ENCODE data around the gene PLEKHG3. TPM values are rescaled to one million over a fixed set of nuclear protein-coding genes. Genes with fewer than 3 reads are reported as not detected.

PLEKHG3 gene
- total RNA-seq, 4 donors from 2014 or later = 58.1 to 273 (median 94.7) TPM

GRCh38 chr14:64795921-64796320 lies 91.7 kb downstream of the PLEKHG3 start:
- no peaks in the 10 kb centered on the region for H3K4me1 ChIP-seq
- no peak for TF ChIP-seq POLR2A (IDR thresholded peaks at IDR 0.05)
- no peak for TF ChIP-seq CTCF (IDR thresholded peaks at IDR 0.05)
- no peak for TF ChIP-seq POLR2AphosphoS5 (IDR thresholded peaks at IDR 0.05)
- no peak for TF ChIP-seq EP300 (IDR thresholded peaks at IDR 0.05; ENCODE audit: low read depth)
- DNase-seq = no peak
- H3K4me3 ChIP-seq = no peak overlapping the region
- no peaks in the 10 kb centered on the region for H3K27me3 ChIP-seq
- H3K9me3 ChIP-seq = no peaks in the 10 kb centered on the region
- in situ Hi-C loops (cut with MboI; ENCODE audit: low pct_ligation_motif_present in 1 of 4, low pct_unique_long_range_greater_than_20kb in 1 of 4, low sequenced_read_pairs in 3 of 4) = no loop called here
- intact Hi-C loops (cut with DNase I; ENCODE audit: low total_unique reads) = no loop called here
- 69 to 100% methylated on average over 1 to 3 of the region's 3 CpGs for WGBS, 2 donors (ENCODE audit: low coverage in 1 of 2)
- no peaks in the 10 kb centered on the region for H3K36me3 ChIP-seq
- H3K27ac ChIP-seq = no peak overlapping the region

GRCh38 chr14:64796369-64796768 lies 92.1 kb downstream of the PLEKHG3 start:
- Histone ChIP-seq H3K4me3 (no peak overlapping the region), H3K36me3 (no peaks in the 10 kb centered on the region), H3K27me3 (no peaks in the 10 kb centered on the region), H3K4me1 (no peaks in the 10 kb centered on the region), H3K27ac (no peak overlapping the region), H3K9me3 (no peaks in the 10 kb centered on the region)
- TF ChIP-seq CTCF (IDR thresholded peaks at IDR 0.05) (no peak), EP300 (IDR thresholded peaks at IDR 0.05; ENCODE audit: low read depth) (no peak), POLR2A (IDR thresholded peaks at IDR 0.05) (no peak), POLR2AphosphoS5 (IDR thresholded peaks at IDR 0.05) (no peak)
- WGBS, 2 donors (ENCODE audit: low coverage in 1 of 2) = 92% methylated on average over 11 of the region's 11 CpGs; no CpG with 5 or more reads in 1 of the 2 donors
- DNase-seq = no peak
- in situ Hi-C loops (cut with MboI; ENCODE audit: low pct_ligation_motif_present in 1 of 4, low pct_unique_long_range_greater_than_20kb in 1 of 4, low sequenced_read_pairs in 3 of 4) (no loop called here), intact Hi-C loops (cut with DNase I; ENCODE audit: low total_unique reads) (no loop called here)

- Histone ChIP-seq H3K27ac (no peak overlapping the region), H3K36me3 (no peaks in the 10 kb centered on the region), H3K9me3 (no peaks in the 10 kb centered on the region), H3K4me3 (no peak overlapping the region), H3K27me3 (no peaks in the 10 kb centered on the region), H3K4me1 (no peaks in the 10 kb centered on the region)
- in situ Hi-C loops (cut with MboI; ENCODE audit: low pct_ligation_motif_present in 1 of 4, low pct_unique_long_range_greater_than_20kb in 1 of 4, low sequenced_read_pairs in 3 of 4) (no loop called here), intact Hi-C loops (cut with DNase I; ENCODE audit: low total_unique reads) (no loop called here)
- no peak for DNase-seq
- 97% methylated on average over 10 of the region's 10 CpGs; no CpG with 5 or more reads in 1 of the 2 donors for WGBS, 2 donors (ENCODE audit: low coverage in 1 of 2)
- TF ChIP-seq CTCF (IDR thresholded peaks at IDR 0.05) (no peak), POLR2AphosphoS5 (IDR thresholded peaks at IDR 0.05) (no peak), POLR2A (IDR thresholded peaks at IDR 0.05) (no peak), EP300 (IDR thresholded peaks at IDR 0.05; ENCODE audit: low read depth) (no peak)
Observed at GRCh38 chr14:64799555-64799954, 95.3 kb downstream of the PLEKHG3 start.

Other genes with a start within 250 kb of the PLEKHG3 start
- gene AKAP5, start 238.9 kb upstream of the PLEKHG3 start, total RNA-seq = 1 to 10 TPM in 3 of 4 donors, under 1 TPM in 1; 1.00 to 5.2 (median 2.1) TPM
- gene ZBTB25, start 200.6 kb upstream of the PLEKHG3 start, total RNA-seq = 10 to 100 TPM in 1 of 4 donors, 1 to 10 TPM in 3; 4.8 to 10.2 (median 5.6) TPM
- 10 to 100 TPM; 18.3 to 51.4 (median 34.3) TPM for gene ZBTB1, start 199.7 kb upstream of the PLEKHG3 start, total RNA-seq
- 10 to 100 TPM; 28.1 to 61.5 (median 42.1) TPM for gene HSPA2, start 163.7 kb upstream of the PLEKHG3 start, total RNA-seq
- 10 to 100 TPM in 1 of 4 donors, 1 to 10 TPM in 3; 2.4 to 11.2 (median 9.1) TPM for gene PPP1R36, start 154.5 kb upstream of the PLEKHG3 start, total RNA-seq
- gene SPTB, start 175.5 kb downstream of the PLEKHG3 start, total RNA-seq = under 1 TPM; 0.20 to 0.96 (median 0.58) TPM
- gene CHURC1, start 210.0 kb downstream of the PLEKHG3 start, total RNA-seq = 100 to 1,000 TPM in 2 of 4 donors, 10 to 100 TPM in 2; 26.5 to 104 (median 78.6) TPM
- 100 to 1,000 TPM in 3 of 4 donors, 1 to 10 TPM in 1; 7.9 to 292 (median 204) TPM for gene GPX2, start 238.3 kb downstream of the PLEKHG3 start, total RNA-seq